OCI-M2 (cell line): ENCODE data around the gene DCXR.

Source experiments
- DNase-seq: peaks from one replicate; lab custom pipeline; 2025; ENCODE audit not compliant: unreplicated experiment; lab: John Stamatoyannopoulos, UW

DCXR gene

GRCh38 chr17:82013341-82013740 is 24.2 kb downstream of the DCXR start:
- no peak for DNase-seq

DNA sequence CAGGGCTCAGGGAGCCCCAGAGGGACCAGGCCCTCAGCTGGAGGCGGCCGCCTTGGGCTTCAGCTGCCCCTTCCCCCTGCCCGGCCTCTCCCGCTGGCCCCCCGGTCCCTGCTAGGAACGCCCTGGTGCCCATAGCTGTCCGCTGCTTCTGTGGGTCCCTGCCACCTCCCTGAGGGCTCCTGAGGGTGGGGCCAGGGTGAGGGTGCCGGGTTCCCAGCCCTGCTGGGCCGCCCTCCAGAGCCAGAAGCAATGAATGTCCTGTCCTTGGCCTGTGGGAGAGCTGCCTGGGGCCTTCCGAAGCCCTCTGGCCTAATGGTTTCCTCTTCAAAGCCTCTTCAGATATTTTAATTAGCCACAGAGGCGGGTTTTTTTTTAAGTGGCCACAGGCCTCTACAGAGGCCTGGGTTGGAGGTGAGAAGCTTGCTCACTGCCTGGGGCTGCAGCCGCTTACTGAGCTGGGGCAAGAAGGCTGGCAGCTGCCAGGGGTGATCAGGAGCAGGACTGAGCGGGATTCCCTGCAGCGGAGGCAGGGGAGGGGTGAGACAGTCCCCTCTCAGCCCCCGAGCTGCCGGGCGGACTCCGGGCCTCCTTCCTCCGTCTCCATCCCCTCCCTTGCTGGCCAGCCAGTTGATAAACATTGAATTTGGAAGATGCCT is 24.7 kb downstream of the DCXR start:
- no peak for DNase-seq

GRCh38 chr17:82012261-82012639 is 25.2 kb downstream of the DCXR start:
- no peak for DNase-seq

GRCh38 chr17:82011617-82012187 is 25.8 kb downstream of the DCXR start:
- no peak for DNase-seq

GRCh38 chr17:82010575-82011525 is 26.6 kb downstream of the DCXR start:
- no peak for DNase-seq

- no peak for DNase-seq
Measured at GRCh38 chr17:82009413-82009812, 28.1 kb downstream of the DCXR start.

- no peak for DNase-seq
Measured at GRCh38 chr17:82008941-82009405, 28.5 kb downstream of the DCXR start.

DNA sequence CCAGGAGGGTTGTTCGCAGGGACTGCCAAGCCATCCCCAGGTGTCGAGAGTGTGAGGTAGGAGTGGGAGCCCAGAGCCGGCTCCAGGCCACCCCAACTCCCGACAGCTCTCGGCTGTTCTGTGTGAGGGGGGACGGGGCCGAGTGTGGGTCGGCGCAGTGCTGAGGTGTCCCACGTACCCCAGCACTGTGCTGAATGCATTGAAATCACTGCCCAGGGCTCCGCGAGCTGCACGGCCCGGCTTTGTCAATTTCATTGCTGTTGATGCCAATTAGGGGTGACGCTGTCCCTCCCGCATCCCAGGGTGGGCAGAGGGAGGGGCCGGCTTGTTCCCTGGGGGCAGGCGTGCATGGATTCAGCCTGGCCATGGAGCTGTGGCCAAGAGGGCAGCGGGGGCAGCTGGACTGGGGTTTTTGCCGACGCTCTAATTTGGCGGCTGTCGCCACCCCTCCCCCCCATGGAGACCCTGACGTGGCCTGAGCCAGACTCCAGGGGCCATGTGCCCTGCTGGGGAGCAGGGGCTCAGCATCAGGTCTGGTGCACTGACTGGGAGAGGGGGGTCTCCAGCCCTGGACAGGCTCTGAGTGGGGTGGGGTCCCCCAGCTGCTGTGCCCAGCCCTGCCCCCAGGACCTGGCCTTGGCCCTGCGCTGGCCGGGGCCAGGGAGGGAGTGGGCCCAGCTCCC is 29.1 kb downstream of the DCXR start:
- no peak for DNase-seq

GRCh38 chr17:82007495-82008257 is 29.8 kb downstream of the DCXR start:
- no peak for DNase-seq

DNA sequence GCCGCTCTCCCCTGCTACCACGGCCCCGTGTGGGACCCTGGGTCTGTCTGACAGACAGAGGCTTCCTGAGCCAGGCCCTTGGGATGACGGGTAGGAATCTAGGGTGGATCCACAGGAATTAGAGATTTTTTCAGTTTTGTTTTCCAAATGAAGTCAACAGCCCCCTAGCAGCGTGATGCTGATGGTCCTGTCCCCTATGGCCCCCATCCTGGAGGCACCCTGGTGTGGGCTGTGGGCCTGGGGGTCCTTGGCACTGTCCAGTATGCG is 30.3 kb downstream of the DCXR start:
- no peak for DNase-seq

DNA sequence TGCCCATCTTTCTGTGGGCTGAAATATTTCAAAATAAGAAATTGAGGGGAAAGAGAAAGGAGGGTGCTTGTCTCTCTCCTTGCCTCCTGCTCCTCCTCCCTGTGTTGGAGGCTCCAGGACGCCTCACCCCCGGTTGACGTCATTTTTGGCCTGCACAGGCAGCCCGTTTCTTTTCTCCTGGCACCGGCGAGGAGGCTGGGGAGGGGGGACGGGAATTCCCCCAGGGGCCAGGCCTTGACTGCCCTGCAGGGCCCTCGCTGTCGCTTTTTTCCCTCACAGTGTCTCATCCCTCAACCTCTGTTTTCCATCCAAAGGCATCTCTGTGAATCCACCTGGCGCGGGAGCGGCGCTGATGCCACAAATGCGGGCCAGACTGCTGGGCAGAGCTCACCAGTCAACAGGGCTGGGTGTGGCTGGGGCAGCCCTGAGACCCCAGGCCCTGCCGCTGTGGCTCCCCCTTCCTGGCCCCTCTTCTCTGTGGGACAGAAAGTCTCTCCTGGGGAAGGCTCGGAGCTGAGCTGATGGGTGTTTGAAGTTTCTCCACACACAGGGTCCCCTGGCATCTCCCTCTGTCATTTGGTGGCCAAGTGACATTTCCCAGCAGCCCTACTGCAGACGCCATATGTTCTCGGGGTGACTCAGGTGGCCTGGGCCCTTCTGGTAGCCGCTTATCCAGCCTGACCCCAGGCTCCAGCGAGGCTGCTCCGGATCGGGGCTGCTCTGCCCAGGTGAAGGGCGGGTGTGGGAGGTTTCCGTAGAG is 30.8 kb downstream of the DCXR start:
- DNase-seq, result no peak

DNA sequence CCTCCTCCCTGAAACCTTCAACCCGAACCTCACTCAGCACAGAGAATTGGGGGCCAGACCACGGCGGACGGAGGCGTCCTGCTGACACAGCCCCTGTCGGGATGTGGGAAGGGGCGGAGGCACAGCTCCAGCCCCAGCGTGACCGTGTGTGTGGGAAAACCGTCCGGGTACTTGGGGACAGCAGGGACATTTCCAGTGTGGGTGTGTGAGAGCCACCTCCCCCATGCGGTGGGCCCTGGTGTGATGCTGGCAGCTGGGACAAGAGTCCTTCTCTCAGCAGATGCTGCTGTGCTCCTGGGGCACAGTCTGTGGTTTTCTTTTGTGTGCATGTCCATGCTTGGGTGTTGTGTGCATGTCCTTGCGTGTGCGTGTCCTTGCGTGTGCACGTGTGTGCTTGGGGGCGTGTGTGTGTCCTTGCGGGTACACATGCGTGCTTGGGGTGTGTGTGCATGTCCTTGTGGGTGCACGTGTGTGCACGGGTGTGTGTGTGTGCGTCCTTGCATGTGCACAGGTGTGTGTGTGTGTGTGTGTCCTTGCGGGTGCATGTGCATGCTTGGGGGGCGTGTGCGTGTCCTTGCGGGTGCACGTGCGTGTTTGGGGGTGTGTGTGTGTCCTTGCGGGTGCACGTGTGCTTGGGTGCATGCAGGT is 31.7 kb downstream of the DCXR start:
- DNase-seq, result no peak

GRCh38 chr17:82004517-82005455 is 32.7 kb downstream of the DCXR start:
- no peak for DNase-seq

GRCh38 chr17:82003411-82004381 is 33.8 kb downstream of the DCXR start:
- DNase-seq, result no peak

GRCh38 chr17:82001571-82002056 is 35.9 kb downstream of the DCXR start:
- no peak for DNase-seq

- no peak for DNase-seq
Measured at GRCh38 chr17:82000803-82001570, 36.5 kb downstream of the DCXR start.
